Prostate gland (tissue), 2 donors: ENCODE results near the gene EPSTI1.

Experiments used
- POLR2A ChIP-seq: fragments of 450-650 bp; IDR thresholded peaks from one replicate; pipeline ENCODE4 v1.6.1; 2016; ENCODE audit warnings: antibody characterized with exemption, mild to moderate bottlenecking
- POLR2AphosphoS5 ChIP-seq: sonication (generic); formaldehyde crosslinking; IDR thresholded peaks from one replicate; pipeline ENCODE4 v1.6.1; 2017; ENCODE audit warnings: antibody characterized with exemption
- TF ChIP-seq, protein P1 (sequence below), 4 experiments: fragments of 200-600 bp in 2 of 4; fragments of 450-650 bp in 2 of 4; sonication (generic) in 2 of 4; IDR thresholded peaks; 1 replicate in 3 of 4; 2 replicates in 1 of 4; pipeline ENCODE4 v1.5.1; 2016 to 2019; ENCODE audit warnings: antibody characterized with exemption in 4 of 4, mild to moderate bottlenecking in 2 of 4, moderate library complexity in 2 of 4

DNA sequence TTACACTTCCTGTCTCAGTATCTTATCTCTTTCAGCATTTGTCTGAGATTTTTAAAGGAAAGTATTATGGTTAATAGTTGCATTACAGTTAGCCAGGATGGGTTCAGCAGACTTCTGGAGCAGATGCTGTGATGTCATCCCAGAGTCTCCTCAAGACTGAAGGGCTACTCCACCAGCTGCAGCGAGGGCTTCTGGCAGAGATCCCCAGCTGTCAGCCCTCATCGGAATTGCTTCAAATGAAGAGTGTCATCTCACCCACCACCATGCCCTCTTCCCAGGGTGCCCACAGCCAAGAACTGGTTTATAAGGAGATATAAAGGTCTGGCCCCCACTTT, 126.3 kb downstream of the EPSTI1 start:
- TF ChIP-seq, protein P1, sequence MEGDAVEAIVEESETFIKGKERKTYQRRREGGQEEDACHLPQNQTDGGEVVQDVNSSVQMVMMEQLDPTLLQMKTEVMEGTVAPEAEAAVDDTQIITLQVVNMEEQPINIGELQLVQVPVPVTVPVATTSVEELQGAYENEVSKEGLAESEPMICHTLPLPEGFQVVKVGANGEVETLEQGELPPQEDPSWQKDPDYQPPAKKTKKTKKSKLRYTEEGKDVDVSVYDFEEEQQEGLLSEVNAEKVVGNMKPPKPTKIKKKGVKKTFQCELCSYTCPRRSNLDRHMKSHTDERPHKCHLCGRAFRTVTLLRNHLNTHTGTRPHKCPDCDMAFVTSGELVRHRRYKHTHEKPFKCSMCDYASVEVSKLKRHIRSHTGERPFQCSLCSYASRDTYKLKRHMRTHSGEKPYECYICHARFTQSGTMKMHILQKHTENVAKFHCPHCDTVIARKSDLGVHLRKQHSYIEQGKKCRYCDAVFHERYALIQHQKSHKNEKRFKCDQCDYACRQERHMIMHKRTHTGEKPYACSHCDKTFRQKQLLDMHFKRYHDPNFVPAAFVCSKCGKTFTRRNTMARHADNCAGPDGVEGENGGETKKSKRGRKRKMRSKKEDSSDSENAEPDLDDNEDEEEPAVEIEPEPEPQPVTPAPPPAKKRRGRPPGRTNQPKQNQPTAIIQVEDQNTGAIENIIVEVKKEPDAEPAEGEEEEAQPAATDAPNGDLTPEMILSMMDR (IDR thresholded peaks at IDR 0.05): no peak
- no peak for TF ChIP-seq POLR2A
- no peak for TF ChIP-seq POLR2AphosphoS5
